ENCODE measurements around the gene CYBC1.

DNA sequence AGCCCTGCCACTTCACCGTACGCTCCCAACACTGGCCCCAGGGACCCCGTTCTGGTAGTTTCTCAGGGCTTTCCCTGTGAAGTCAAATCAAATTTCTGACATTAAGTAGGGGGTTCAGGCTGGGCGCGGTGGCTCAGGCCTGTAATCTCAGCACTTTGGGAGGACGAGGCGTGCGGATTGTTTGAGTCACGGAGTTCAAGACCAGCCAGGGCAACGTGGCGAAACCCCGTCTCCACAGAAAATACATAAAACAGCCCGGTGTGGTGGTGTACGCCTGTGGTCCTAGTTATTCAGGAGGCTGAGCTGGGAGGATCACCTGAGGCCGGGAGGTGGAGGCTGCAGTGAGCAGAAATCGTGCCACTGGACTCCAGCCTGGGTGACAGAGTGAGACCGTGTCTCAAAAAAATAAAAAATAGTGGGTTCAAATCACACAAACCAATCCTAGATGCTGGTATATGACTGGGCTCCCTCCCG is 632 bp downstream of the CYBC1 start:
- no peak for TF ChIP-seq CTCF (IDR thresholded peaks at IDR 0.05; ENCODE audit: low read length)
- TF ChIP-seq EZH2 (IDR thresholded peaks at IDR 0.05; ENCODE audit: borderline replicate concordance, low read length), result no peak

Data from OCI-LY1 (cell line).